Activated B cell treated with CpG ODN at 0.5 μM for 24 hours (primary cell): ENCODE results near the gene UPK1B. TPM values are rescaled to one million over a fixed set of nuclear protein-coding genes. Genes with fewer than 3 reads are reported as not detected.
"Not testable (repeated sequence)": the region's sequence is repeated elsewhere in the genome, so short reads cannot be mapped to it uniquely, and the experiment has no call there.

Experiments used
- ATAC-seq: fragments of 200-7000 bp; cut with Tn5 transposase; one replicate; pipeline ENCODE4 v1.10.0; 2021; ENCODE audit warnings: low read depth, mild to moderate bottlenecking, moderate library complexity
- CTCF ChIA-PET: fragments of 350-600 bp; sonication (Branson Sonifier 250); formaldehyde crosslinking; loops from one replicate; lab custom pipeline; 2021; ENCODE audit warnings: antibody characterized with exemption; lab: Charles Lee
- POLR2A ChIA-PET: fragments of 350-600 bp; sonication (Branson Sonifier 250); formaldehyde crosslinking; loops from one replicate; lab custom pipeline; 2021; ENCODE audit warnings: antibody characterized with exemption; lab: Charles Lee
- DNase-seq: peaks from one replicate; pipeline ENCODE4 v3.0.0; 2022
- H3K27ac Mint-ChIP-seq: one replicate; pipeline ENCODE4 v1.8.0; 2020; ENCODE audit warnings: mixed read lengths
- H3K27me3 Mint-ChIP-seq: one replicate; pipeline ENCODE4 v1.8.0; 2021; ENCODE audit warnings: mixed read lengths
- H3K36me3 Mint-ChIP-seq: one replicate; pipeline ENCODE4 v1.8.0; 2021; ENCODE audit warnings: low read depth, mixed read lengths
- H3K4me1 Mint-ChIP-seq: one replicate; pipeline ENCODE4 v1.8.0; 2021; ENCODE audit warnings: mixed read lengths
- H3K4me3 Mint-ChIP-seq: one replicate; pipeline ENCODE4 v1.8.0; 2020; ENCODE audit warnings: mild to moderate bottlenecking, mixed read lengths
- H3K9me3 Mint-ChIP-seq: one replicate; pipeline ENCODE4 v1.8.0; 2020; ENCODE audit warnings: mixed read lengths
- intact Hi-C: fragments of 100-400 bp; cut with micrococcal nuclease; formaldehyde crosslinking; loops from one replicate; pipeline ENCODE4 v1.15.1; 2024
- total RNA-seq: library from RNA; stranded (reverse); gene quantifications from 2 replicates; pipeline ENCODE4 v1.2.3, GENCODE V29; 2022
- TF ChIP-seq, protein P1 (sequence below): fragments of 200-600 bp; IDR thresholded peaks from one replicate; pipeline ENCODE4 v1.8.0; 2022; ENCODE audit warnings: antibody characterized with exemption, mild to moderate bottlenecking

The UPK1B gene
- not detected in 2 replicates for total RNA-seq

DNA sequence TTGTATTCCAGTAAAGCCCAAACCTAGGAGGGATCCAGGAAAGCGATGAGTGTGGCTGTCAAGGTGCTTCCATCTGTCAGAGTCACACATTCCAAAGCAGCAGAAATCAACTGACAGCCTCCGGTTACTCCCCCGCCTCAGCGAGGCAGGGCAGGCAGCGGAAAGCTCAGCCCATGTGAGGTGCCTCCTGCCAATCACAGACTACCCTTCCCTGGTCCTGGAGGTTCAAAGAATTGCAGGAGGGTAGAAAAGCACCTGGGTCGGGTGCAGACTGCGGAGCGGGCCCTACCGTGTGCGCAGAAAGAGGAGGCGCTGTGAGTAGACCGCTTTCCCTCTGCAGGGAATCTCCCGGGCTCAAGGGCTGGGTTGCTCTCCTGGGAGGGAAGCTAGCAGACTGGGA, at the start of gene UPK1B:
Gene UPK1B (plus strand): TSS at position 274 of the 400 bp plus-strand sequence. CDS start 13,144 bp downstream, outside the sequence.
- no peak within 1 kb of the TSS for H3K4me3 Mint-ChIP-seq
- H3K36me3 Mint-ChIP-seq = no peaks in the 10 kb centered on the region
- CTCF ChIA-PET = no interaction called here
- ATAC-seq (no peak), DNase-seq (no peak)
- no peaks in the 10 kb centered on the region for H3K9me3 Mint-ChIP-seq
- H3K27ac Mint-ChIP-seq = no peak within 1 kb of the TSS
- H3K27me3 Mint-ChIP-seq = peaks cover 7% of the 10 kb centered on the region
- intact Hi-C loops = no loop called here
- TF ChIP-seq, protein P1, sequence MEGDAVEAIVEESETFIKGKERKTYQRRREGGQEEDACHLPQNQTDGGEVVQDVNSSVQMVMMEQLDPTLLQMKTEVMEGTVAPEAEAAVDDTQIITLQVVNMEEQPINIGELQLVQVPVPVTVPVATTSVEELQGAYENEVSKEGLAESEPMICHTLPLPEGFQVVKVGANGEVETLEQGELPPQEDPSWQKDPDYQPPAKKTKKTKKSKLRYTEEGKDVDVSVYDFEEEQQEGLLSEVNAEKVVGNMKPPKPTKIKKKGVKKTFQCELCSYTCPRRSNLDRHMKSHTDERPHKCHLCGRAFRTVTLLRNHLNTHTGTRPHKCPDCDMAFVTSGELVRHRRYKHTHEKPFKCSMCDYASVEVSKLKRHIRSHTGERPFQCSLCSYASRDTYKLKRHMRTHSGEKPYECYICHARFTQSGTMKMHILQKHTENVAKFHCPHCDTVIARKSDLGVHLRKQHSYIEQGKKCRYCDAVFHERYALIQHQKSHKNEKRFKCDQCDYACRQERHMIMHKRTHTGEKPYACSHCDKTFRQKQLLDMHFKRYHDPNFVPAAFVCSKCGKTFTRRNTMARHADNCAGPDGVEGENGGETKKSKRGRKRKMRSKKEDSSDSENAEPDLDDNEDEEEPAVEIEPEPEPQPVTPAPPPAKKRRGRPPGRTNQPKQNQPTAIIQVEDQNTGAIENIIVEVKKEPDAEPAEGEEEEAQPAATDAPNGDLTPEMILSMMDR = no peak
- POLR2A ChIA-PET = no interaction called here
- H3K4me1 Mint-ChIP-seq = no peaks in the 10 kb centered on the region

DNA sequence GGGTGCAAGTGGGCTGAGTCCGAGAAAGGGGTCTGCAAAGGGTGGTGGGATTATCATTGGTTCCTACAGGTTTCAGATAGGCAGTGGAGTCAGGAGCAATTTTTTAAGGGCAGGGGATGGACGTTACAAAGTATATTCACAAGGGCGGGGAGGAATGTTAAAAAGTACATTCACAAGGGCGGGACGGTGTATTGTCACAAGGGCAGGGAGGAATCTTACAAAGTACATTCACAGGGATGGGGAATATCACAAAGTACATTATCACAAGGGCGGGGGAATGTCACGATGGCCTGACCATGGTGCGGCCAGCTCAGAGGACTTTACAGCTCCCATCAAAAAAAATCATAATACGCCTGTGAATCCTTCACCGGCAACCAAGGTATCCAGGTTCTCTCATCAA, 48.1 kb upstream of the UPK1B start:
- H3K9me3 Mint-ChIP-seq = no peaks in the 10 kb centered on the region
- intact Hi-C loops = no loop called here
- H3K4me3 Mint-ChIP-seq = no peak overlapping the region
- TF ChIP-seq, protein P1 = no peak
- H3K4me1 Mint-ChIP-seq = no peaks in the 10 kb centered on the region
- DNase-seq = no peak
- ChIA-PET POLR2A (no interaction called here), CTCF (no interaction called here)
- peaks cover 13% of the 10 kb centered on the region for H3K27me3 Mint-ChIP-seq
- no peaks in the 10 kb centered on the region for H3K36me3 Mint-ChIP-seq
- no peak overlapping the region for H3K27ac Mint-ChIP-seq
- ATAC-seq = no peak

DNA sequence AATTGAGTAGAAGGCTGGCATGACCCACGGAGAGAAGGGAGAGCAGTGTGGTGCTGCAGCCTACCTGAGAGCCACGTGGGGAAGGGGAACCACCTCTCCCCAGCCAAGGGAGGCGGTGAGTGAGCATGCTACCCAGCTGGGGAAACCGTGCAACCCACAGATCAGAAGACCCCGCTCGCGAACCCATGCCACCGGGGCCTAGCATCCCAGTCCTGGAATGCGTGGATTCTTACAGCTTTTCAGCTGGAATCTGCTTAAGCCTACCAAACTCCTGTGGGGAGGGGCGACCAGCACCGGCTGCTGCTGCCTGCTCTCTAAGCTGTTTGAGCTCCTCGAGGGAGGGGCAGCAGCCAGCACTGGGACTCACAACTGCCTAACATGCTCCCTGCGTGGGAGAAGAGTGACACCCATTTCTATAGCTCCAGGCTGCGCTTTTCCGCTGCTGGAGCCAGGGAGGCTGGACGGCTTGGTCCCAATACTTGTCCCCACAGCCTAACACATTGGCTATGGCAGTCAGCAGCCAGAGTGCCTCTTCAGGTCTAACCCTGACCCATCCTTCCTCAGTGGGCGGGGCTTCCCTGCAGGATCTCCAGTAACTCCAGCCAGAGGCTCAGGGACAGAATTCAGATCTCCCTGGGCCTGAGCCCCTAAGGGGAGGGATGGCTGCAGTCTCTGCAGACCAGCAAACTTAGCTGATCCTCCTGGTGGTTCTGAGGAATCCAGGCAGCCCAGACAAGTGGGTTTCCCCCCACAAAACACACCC, 47.5 kb upstream of the UPK1B start:
- ChIA-PET POLR2A (no interaction called here), CTCF (no interaction called here)

DNA sequence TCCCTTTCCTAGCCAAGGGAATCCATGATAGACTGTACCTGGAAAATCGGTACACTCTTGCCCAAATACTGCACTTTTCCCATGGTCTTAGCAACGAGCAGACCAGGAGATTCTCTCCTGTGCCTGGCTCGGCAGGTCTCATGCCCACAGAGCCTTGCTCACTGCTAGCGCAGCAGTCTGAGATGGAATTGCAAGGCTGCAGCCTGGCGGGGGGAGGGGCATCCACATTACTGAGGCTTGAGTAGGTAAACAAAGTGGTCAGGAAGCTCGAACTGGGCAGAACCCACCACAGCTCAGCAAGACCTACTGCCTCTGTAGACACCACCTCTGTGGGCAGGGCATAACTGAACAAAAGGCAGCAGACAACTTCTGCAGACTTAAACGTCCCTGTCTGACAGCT, 43.1 kb upstream of the UPK1B start:
- H3K4me1 Mint-ChIP-seq, H3K36me3 Mint-ChIP-seq, POLR2A ChIA-PET, H3K4me3 Mint-ChIP-seq, H3K9me3 Mint-ChIP-seq, DNase-seq, ATAC-seq, intact Hi-C loops, CTCF ChIA-PET, H3K27ac Mint-ChIP-seq: not testable (repeated sequence)
- H3K27me3 Mint-ChIP-seq = peaks cover 11% of the 10 kb centered on the region

More for the DNA sequence above, 47.5 kb upstream of the UPK1B start:
- H3K4me3 Mint-ChIP-seq = no peak overlapping the region
- H3K9me3 Mint-ChIP-seq = no peaks in the 10 kb centered on the region
- peaks cover 13% of the 10 kb centered on the region for H3K27me3 Mint-ChIP-seq
- intact Hi-C loops = no loop called here
- DNase-seq (no peak), ATAC-seq (no peak)
- H3K36me3 Mint-ChIP-seq = no peaks in the 10 kb centered on the region
- no peaks in the 10 kb centered on the region for H3K4me1 Mint-ChIP-seq
- TF ChIP-seq, protein P1 = no peak
- H3K27ac Mint-ChIP-seq = no peak overlapping the region

DNA sequence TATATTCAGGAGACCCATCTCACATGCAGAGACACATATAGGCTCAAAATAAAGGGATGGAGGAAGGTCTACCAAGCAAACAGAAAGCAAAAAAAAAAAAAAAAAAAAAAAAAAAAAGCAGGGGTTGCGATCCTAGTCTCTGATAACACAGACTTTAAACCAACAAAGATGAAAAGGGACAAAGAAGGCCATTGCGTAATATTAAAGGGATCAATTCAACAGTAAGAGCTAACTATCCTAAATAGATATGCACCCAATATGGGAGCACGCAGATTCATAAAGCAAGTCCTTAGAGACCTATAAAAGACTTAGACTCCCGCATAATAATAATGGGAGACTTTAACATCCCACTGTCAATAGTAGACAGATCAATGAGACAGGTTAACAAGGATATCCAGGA, 41.1 kb upstream of the UPK1B start:
- H3K4me1 Mint-ChIP-seq, CTCF ChIA-PET, DNase-seq, H3K36me3 Mint-ChIP-seq, ATAC-seq, H3K27me3 Mint-ChIP-seq, intact Hi-C loops, H3K27ac Mint-ChIP-seq, H3K4me3 Mint-ChIP-seq, POLR2A ChIA-PET, H3K9me3 Mint-ChIP-seq: not testable (repeated sequence)

DNA sequence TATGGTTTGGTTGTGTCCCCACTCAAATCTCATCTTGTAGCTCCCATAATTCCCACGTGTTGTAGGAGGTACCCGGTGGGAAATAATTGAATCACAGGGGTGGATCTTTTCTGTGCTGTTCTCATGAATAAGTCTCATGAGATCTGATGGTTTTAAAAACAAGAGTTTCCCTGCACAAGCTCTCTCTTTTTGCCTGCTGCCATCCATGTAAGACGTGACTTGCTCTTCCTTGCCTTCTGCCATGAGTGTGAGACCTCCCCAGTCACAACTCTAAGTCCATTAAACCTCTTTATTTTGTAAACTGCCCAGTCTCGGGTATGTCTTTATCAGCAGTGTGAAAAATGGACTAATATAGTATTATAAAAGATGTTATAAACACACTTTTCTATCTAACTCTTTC, 34.0 kb upstream of the UPK1B start:
- H3K4me1 Mint-ChIP-seq, DNase-seq, H3K27ac Mint-ChIP-seq, ATAC-seq, intact Hi-C loops, H3K9me3 Mint-ChIP-seq, H3K36me3 Mint-ChIP-seq, CTCF ChIA-PET, H3K27me3 Mint-ChIP-seq, POLR2A ChIA-PET, H3K4me3 Mint-ChIP-seq: not testable (repeated sequence)
